HCT116 (cell line): ENCODE results near the gene NT5C3B. TPM values are rescaled to one million over a fixed set of nuclear protein-coding genes. Genes with fewer than 3 reads are reported as not detected.
"Not testable (repeated sequence)": the region's sequence is repeated elsewhere in the genome, so short reads cannot be mapped to it uniquely, and the experiment has no call there.

ENCODE experiments used
- ATAC-seq: fragments of 200-7000 bp; cut with Tn5 transposase; 2 replicates; pipeline ENCODE4 v1.9.1; 2020; ENCODE audit warnings: mild to moderate bottlenecking, moderate library complexity
- BruUV-seq: library from RNA; stranded (reverse); fragments of 400-500 nt; replicated peaks from 2 replicates; lab custom pipeline; 2021; lab: Mats Ljungman, UMichigan
- CTCF ChIA-PET: fragments of 300-600 bp; sonication (Branson Sonifier 250); formaldehyde crosslinking; loops from one replicate; lab custom pipeline; 2021; ENCODE audit warnings: antibody characterized with exemption; lab: Charles Lee
- POLR2A ChIA-PET: fragments of 300-600, 350-600 bp; sonication (Branson Sonifier 250); formaldehyde crosslinking; loops from one replicate; lab custom pipeline; 2021; ENCODE audit warnings: antibody characterized with exemption; lab: Charles Lee
- RAD21 ChIA-PET, 2 experiments: fragments of 300-600 bp; sonication (Branson Sonifier 250); formaldehyde crosslinking; loops; one replicate each; lab custom pipeline; 2023; ENCODE audit warnings: low total read pairs in 2 of 2; ENCODE audit not compliant: uncharacterized antibody in 2 of 2, unreplicated experiment in 2 of 2, low non-redundant PET in 1 of 2; lab: Charles Lee
- DNase-seq: peaks from one replicate; pipeline ENCODE4 v3.0.0-alpha.2; 2010; ENCODE audit warnings: low read depth, low spot score
- H2AFZ ChIP-seq: fragments of 200-600 bp; shearing (Covaris generic), sonication (generic); 2 replicates; pipeline ENCODE4 v1.6.1; 2017; ENCODE audit warnings: low read depth, mixed run types, mixed read lengths, antibody characterized with exemption, low read length; ENCODE audit not compliant: poor library complexity, severe bottlenecking
- H3K27ac ChIP-seq: 2 replicates; pipeline ENCODE4 v1.5.1; 2012; ENCODE audit warnings: low read depth, low read length
- H3K27me3 ChIP-seq: fragments of 200-600 bp; sonication (generic); 2 replicates; pipeline ENCODE4 v1.6.1; 2016; ENCODE audit warnings: mixed run types, low read length, mixed read lengths; ENCODE audit not compliant: insufficient read depth
- H3K36me3 ChIP-seq, 2 experiments: fragments of 200-500 bp in 1 of 2; fragments of 200-600 bp in 1 of 2; sonication (Bioruptor generic) in 1 of 2; sonication (generic) in 1 of 2; 2 replicates each; pipeline versions ENCODE4 v1.5.1 to v1.6.1; 2014 to 2016; ENCODE audit warnings: low read length in 2 of 2, inconsistent platforms in 1 of 2, mixed read lengths in 1 of 2, mixed run types in 1 of 2; ENCODE audit not compliant: insufficient read depth in 2 of 2, control insufficient read depth in 1 of 2
- H3K4me1 ChIP-seq, 2 experiments: fragments of 200-600 bp in 1 of 2; sonication (generic) in 1 of 2; 2 replicates each; pipeline versions ENCODE4 v1.5.1 to v1.6.1; 2012 to 2017; ENCODE audit warnings: low read length in 2 of 2, inconsistent platforms in 1 of 2, mild to moderate bottlenecking in 1 of 2, mixed read lengths in 1 of 2, mixed run types in 1 of 2, moderate library complexity in 1 of 2; ENCODE audit not compliant: insufficient read depth in 2 of 2, control insufficient read depth in 1 of 2
- H3K4me2 ChIP-seq: fragments of 200-600 bp; sonication (generic); 2 replicates; pipeline ENCODE4 v1.6.1; 2017; ENCODE audit warnings: mixed run types, low read length, mixed read lengths
- H3K4me3 ChIP-seq, 2 experiments: fragments of 200-600 bp in 1 of 2; sonication (generic) in 1 of 2; replicated peaks in 1 of 2; 2 replicates each; pipeline ENCODE4 v1.5.1; 2011 to 2016; ENCODE audit warnings: low read length in 2 of 2, control low read depth in 1 of 2, low read depth in 1 of 2, mild to moderate bottlenecking in 1 of 2, mixed read lengths in 1 of 2, mixed run types in 1 of 2
- H3K79me2 ChIP-seq: fragments of 200-600 bp; sonication (generic); 2 replicates; pipeline ENCODE4 v1.6.1; 2017; ENCODE audit warnings: mild to moderate bottlenecking, mixed run types, low read length, moderate library complexity, mixed read lengths; ENCODE audit not compliant: insufficient read depth
- H3K9ac ChIP-seq: fragments of 200-600 bp; sonication (generic); 2 replicates; pipeline ENCODE4 v1.6.1; 2016; ENCODE audit warnings: low read length, mixed read lengths
- H3K9me2 ChIP-seq: fragments of 200-600 bp; sonication (generic), shearing (Covaris generic); 2 replicates; pipeline ENCODE4 v1.6.1; 2017; ENCODE audit warnings: mixed run types, mild to moderate bottlenecking, moderate library complexity; ENCODE audit not compliant: insufficient read depth
- H3K9me3 ChIP-seq, 2 experiments: fragments of 200-500 bp in 1 of 2; fragments of 200-600 bp in 1 of 2; sonication (Bioruptor generic) in 1 of 2; sonication (generic) in 1 of 2; 2 replicates each; pipeline ENCODE4 v1.6.1; 2014 to 2017; ENCODE audit warnings: low read length in 2 of 2, mixed read lengths in 2 of 2, inconsistent platforms in 1 of 2, low read depth in 1 of 2, mild to moderate bottlenecking in 1 of 2, mixed run types in 1 of 2, moderate library complexity in 1 of 2; ENCODE audit not compliant: control insufficient read depth in 1 of 2, insufficient read depth in 1 of 2
- H4K20me1 ChIP-seq: fragments of 200-600 bp; sonication (generic), shearing (Covaris generic); 2 replicates; pipeline ENCODE4 v1.6.1; 2017; ENCODE audit warnings: mixed run types, mild to moderate bottlenecking, moderate library complexity; ENCODE audit not compliant: insufficient read depth
- CBX3 ChIP-seq: IDR thresholded peaks from 2 replicates; pipeline ENCODE4 v1.6.1; 2012; ENCODE audit warnings: low read depth
- CEBPB ChIP-seq: IDR thresholded peaks from 2 replicates; pipeline ENCODE4 v1.6.1; 2012; ENCODE audit warnings: low read depth
- EGR1 ChIP-seq: IDR thresholded peaks from 2 replicates; pipeline ENCODE4 v1.6.1; 2012; ENCODE audit warnings: low read depth
- ELF1 ChIP-seq: IDR thresholded peaks from 2 replicates; pipeline ENCODE4 v1.6.1; 2012; ENCODE audit warnings: low read depth, borderline replicate concordance
- EZH2 ChIP-seq: fragments of 200-600 bp; sonication (generic); IDR thresholded peaks from 2 replicates; pipeline ENCODE4 v1.6.1; 2017; ENCODE audit warnings: antibody characterized with exemption, mixed run types
- EZH2phosphoT487 ChIP-seq: fragments of 200-600 bp; IDR thresholded peaks from 2 replicates; pipeline ENCODE4 v1.6.1; 2018; ENCODE audit warnings: antibody characterized with exemption, borderline replicate concordance
- FOSL1 ChIP-seq: IDR thresholded peaks from 2 replicates; pipeline ENCODE4 v1.6.1; 2012; ENCODE audit warnings: low read depth
- POLR2A ChIP-seq: IDR thresholded peaks from 2 replicates; pipeline ENCODE4 v1.7.0; 2011; ENCODE audit warnings: borderline replicate concordance; ENCODE audit not compliant: insufficient read depth, insufficient read length; ENCODE audit errors: extremely low read depth
- RAD21 ChIP-seq: IDR thresholded peaks from 2 replicates; pipeline ENCODE4 v1.6.1; 2012; ENCODE audit warnings: low read depth, mild to moderate bottlenecking
- SP1 ChIP-seq: IDR thresholded peaks from 2 replicates; pipeline ENCODE4 v1.6.1; 2012; ENCODE audit warnings: low read depth
- SRF ChIP-seq: IDR thresholded peaks from 2 replicates; pipeline ENCODE4 v1.6.1; 2012; ENCODE audit warnings: low read depth
- TCF7L2 ChIP-seq: IDR thresholded peaks from 2 replicates; pipeline ENCODE4 v1.7.0; 2011; ENCODE audit warnings: borderline replicate concordance, inconsistent platforms; ENCODE audit not compliant: insufficient read depth, insufficient read length; ENCODE audit errors: extremely low read depth
- YY1 ChIP-seq: IDR thresholded peaks from 2 replicates; pipeline ENCODE4 v1.6.1; 2011; ENCODE audit warnings: low read length, low read depth, moderate library complexity, mild to moderate bottlenecking; ENCODE audit not compliant: insufficient replicate concordance; ENCODE audit errors: extremely low read depth
- ZFX ChIP-seq: fragments of 450-650 bp; IDR thresholded peaks from 2 replicates; pipeline ENCODE4 v1.6.1; 2017
- ZNF274 ChIP-seq: fragments of 200-500 bp; sonication (Bioruptor generic); IDR thresholded peaks from 2 replicates; pipeline ENCODE4 v1.6.1; 2014; ENCODE audit warnings: mild to moderate bottlenecking, low read depth, low read length, inconsistent platforms
- intact Hi-C: fragments of 100-400 bp; cut with micrococcal nuclease; formaldehyde crosslinking; loops from 2 replicates; pipeline ENCODE4 v1.10.0; 2022
- total RNA-seq: library from RNA; stranded (reverse); gene quantifications from one replicate; pipeline ENCODE4 v1.2.1, GENCODE V29; 2021; ENCODE audit not compliant: unreplicated experiment
- TF ChIP-seq, protein P1 (sequence below), 3 experiments: fragments of 200-600 bp in 1 of 3; sonication (generic) in 1 of 3; IDR thresholded peaks in 2 of 3; conservative IDR thresholded peaks in 1 of 3; 2 replicates each; pipeline ENCODE4 v1.5.1; 2012 to 2017; ENCODE audit warnings: low read depth in 2 of 3, low read length in 2 of 3, antibody characterized with exemption in 1 of 3, borderline replicate concordance in 1 of 3, control low read depth in 1 of 3, mild to moderate bottlenecking in 1 of 3, mixed read lengths in 1 of 3, mixed run types in 1 of 3, moderate library complexity in 1 of 3; ENCODE audit not compliant: insufficient read depth in 1 of 3
- TF ChIP-seq, protein P2 (sequence below): IDR thresholded peaks from 2 replicates; pipeline ENCODE4 v1.6.1; 2011; ENCODE audit warnings: mild to moderate bottlenecking, low read length, moderate library complexity; ENCODE audit not compliant: insufficient replicate concordance; ENCODE audit errors: extremely low read depth
- TF ChIP-seq, protein P3 (sequence below): IDR thresholded peaks from 2 replicates; pipeline ENCODE4 v1.6.1; 2012

The NT5C3B gene
- total RNA-seq, 1 experiment from 2014 or later, result 110 TPM

DNA sequence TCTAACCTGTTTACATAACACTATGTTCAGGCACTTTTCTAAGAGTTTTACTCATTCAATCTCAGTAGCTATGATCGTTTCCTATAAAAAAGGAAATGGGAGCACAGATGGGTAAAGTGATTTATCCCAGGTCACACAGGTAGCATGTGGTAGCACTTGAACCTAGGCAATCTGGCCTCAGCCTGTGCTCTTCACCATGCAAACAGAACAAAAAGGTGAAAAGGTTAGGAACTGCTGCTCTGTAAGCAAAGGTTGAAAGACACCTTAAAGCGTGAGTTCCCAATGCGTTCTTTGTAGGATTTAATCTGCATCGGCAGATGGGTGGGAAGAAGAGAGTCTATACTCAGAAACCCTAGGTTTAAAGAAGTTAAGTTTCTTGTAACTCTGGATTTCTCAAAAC is 44.1 kb upstream of the NT5C3B start:
- peaks cover 53 to 61% of the 10 kb centered on the region in 2 experiments; a peak in 3 of 4 replicates for H3K36me3 ChIP-seq
- CTCF ChIA-PET, result no interaction called here
- RAD21 ChIA-PET, result no interaction called here

DNA sequence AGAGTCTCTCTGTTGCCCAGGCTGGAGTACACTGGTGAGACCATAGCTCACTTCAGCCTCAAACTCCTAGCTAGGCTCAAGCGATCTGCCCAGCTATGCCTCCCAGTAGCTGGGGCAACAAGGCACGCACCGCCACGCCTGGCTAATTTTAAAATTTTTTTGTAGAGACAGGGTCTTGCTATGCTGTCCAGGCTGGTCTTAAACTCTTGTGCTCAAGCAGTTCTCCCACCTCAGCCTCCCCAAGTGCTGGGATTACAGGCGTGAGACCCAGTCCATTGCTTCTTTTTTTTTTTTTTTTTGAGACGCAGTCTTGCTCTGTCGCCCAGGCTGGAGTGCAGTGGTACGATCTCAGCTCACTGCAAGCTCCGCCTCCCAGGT is 38.2 kb upstream of the NT5C3B start:
- intact Hi-C loops, H3K9me2 ChIP-seq, ATAC-seq, H3K9ac ChIP-seq, H3K4me3 ChIP-seq, H3K9me3 ChIP-seq, H3K27me3 ChIP-seq, H3K79me2 ChIP-seq, H3K27ac ChIP-seq, DNase-seq, POLR2A ChIA-PET, CTCF ChIA-PET, H3K4me2 ChIP-seq, H3K4me1 ChIP-seq, H2AFZ ChIP-seq, BruUV-seq, RAD21 ChIA-PET, H4K20me1 ChIP-seq: not testable (repeated sequence)
- peaks cover 42 to 52% of the 10 kb centered on the region in 2 experiments for H3K36me3 ChIP-seq

More for the DNA sequence above, 44.1 kb upstream of the NT5C3B start:
- Histone ChIP-seq H3K27ac (no peak overlapping the region), H3K4me2 (no peak overlapping the region), H2AFZ (no peak overlapping the region)
- TF ChIP-seq, protein P1, sequence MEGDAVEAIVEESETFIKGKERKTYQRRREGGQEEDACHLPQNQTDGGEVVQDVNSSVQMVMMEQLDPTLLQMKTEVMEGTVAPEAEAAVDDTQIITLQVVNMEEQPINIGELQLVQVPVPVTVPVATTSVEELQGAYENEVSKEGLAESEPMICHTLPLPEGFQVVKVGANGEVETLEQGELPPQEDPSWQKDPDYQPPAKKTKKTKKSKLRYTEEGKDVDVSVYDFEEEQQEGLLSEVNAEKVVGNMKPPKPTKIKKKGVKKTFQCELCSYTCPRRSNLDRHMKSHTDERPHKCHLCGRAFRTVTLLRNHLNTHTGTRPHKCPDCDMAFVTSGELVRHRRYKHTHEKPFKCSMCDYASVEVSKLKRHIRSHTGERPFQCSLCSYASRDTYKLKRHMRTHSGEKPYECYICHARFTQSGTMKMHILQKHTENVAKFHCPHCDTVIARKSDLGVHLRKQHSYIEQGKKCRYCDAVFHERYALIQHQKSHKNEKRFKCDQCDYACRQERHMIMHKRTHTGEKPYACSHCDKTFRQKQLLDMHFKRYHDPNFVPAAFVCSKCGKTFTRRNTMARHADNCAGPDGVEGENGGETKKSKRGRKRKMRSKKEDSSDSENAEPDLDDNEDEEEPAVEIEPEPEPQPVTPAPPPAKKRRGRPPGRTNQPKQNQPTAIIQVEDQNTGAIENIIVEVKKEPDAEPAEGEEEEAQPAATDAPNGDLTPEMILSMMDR (IDR thresholded peaks at IDR 0.05 in 2 of 3, conservative IDR thresholded peaks at IDR 0.05 in 1 of 3; ENCODE audit: borderline replicate concordance in 1 of 3, insufficient read depth in 1 of 3, low read depth in 2 of 3, low read length in 2 of 3), result no peak
- no peak for TF ChIP-seq EGR1
- no peak for TF ChIP-seq EZH2
- no peak for TF ChIP-seq ZFX
- TF ChIP-seq CBX3, result no peak
- no peak for TF ChIP-seq RAD21
- TF ChIP-seq CEBPB, result no peak
- TF ChIP-seq POLR2A, result no peak
- TF ChIP-seq SRF, result no peak
- TF ChIP-seq, protein P2, sequence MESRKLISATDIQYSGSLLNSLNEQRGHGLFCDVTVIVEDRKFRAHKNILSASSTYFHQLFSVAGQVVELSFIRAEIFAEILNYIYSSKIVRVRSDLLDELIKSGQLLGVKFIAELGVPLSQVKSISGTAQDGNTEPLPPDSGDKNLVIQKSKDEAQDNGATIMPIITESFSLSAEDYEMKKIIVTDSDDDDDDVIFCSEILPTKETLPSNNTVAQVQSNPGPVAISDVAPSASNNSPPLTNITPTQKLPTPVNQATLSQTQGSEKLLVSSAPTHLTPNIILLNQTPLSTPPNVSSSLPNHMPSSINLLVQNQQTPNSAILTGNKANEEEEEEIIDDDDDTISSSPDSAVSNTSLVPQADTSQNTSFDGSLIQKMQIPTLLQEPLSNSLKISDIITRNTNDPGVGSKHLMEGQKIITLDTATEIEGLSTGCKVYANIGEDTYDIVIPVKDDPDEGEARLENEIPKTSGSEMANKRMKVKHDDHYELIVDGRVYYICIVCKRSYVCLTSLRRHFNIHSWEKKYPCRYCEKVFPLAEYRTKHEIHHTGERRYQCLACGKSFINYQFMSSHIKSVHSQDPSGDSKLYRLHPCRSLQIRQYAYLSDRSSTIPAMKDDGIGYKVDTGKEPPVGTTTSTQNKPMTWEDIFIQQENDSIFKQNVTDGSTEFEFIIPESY, result no peak
- TF ChIP-seq FOSL1, result no peak
- TF ChIP-seq EZH2phosphoT487, result no peak
- TF ChIP-seq YY1, result no peak
- TF ChIP-seq ELF1, result no peak
- no peak for TF ChIP-seq TCF7L2
- no peak for TF ChIP-seq SP1
- TF ChIP-seq ZNF274, result no peak
- TF ChIP-seq, protein P3, sequence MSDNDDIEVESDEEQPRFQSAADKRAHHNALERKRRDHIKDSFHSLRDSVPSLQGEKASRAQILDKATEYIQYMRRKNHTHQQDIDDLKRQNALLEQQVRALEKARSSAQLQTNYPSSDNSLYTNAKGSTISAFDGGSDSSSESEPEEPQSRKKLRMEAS, result no peak
- TF ChIP-seq, all 23 proteins: peak for 0
- ATAC-seq (no peak), DNase-seq (no peak)
- no TSS peak for BruUV-seq
- no peak overlapping the region for H3K4me3 ChIP-seq
- no peaks in the 10 kb centered on the region for H3K4me1 ChIP-seq
- H3K9me3 ChIP-seq, result no peaks in the 10 kb centered on the region
- no peaks in the 10 kb centered on the region for H3K9me2 ChIP-seq
- no peaks in the 10 kb centered on the region for H3K27me3 ChIP-seq
- intact Hi-C loops, result no loop called here
- POLR2A ChIA-PET, result no interaction called here
- peaks cover 3% of the 10 kb centered on the region; the same call in 1 of the 2 replicates for H3K79me2 ChIP-seq
- H4K20me1 ChIP-seq, result no peaks in the 10 kb centered on the region
- H3K9ac ChIP-seq, result no peak overlapping the region
